Measurements from ENCODE around the gene MAST3.

The MAST3 gene
- long read RNA-seq, donor 1 = 0 reads
- long read RNA-seq, donor 2 = 0 reads
- long read RNA-seq, donor 3 = 0 reads
- long read RNA-seq, donor 4 = 0 reads
- long read RNA-seq, donor 5 = 0 reads
- long read RNA-seq, donor 6, partial matches to known transcripts = 5 of 5 reads
- long read RNA-seq, donor 6, other reads (novel, unspliced or antisense) = 0 of 5 reads
- long read RNA-seq, donor 7 = 0 reads
- long read RNA-seq, donor 8 = 0 reads

- no peak for DNase-seq
Measured at GRCh38 chr19:18097217-18097992, at the start of gene MAST3. MAST3 (plus strand) TSS chr19:18097778; CDS start chr19:18097793, 15 bp downstream.

- DNase-seq = no peak
Measured at GRCh38 chr19:18049385-18049784, 48.2 kb upstream of the MAST3 start.

- no peak for DNase-seq
Measured at GRCh38 chr19:18051887-18052286, 45.7 kb upstream of the MAST3 start.

GRCh38 chr19:18053576-18054219 lies 43.9 kb upstream of the MAST3 start:
- no peak for DNase-seq

GRCh38 chr19:18055967-18056366 lies 41.6 kb upstream of the MAST3 start:
- DNase-seq = no peak

GRCh38 chr19:18057557-18057956 lies 40.0 kb upstream of the MAST3 start:
- no peak for DNase-seq

GRCh38 chr19:18058208-18059009 lies 39.2 kb upstream of the MAST3 start:
- DNase-seq = peak; percentile 74

- DNase-seq = no peak
Measured at GRCh38 chr19:18059297-18059696, 38.3 kb upstream of the MAST3 start.

GRCh38 chr19:18059902-18060301 lies 37.7 kb upstream of the MAST3 start:
- no peak for DNase-seq

GRCh38 chr19:18060472-18060871 lies 37.1 kb upstream of the MAST3 start:
- no peak for DNase-seq

GRCh38 chr19:18062028-18062427 lies 35.5 kb upstream of the MAST3 start:
- DNase-seq = no peak

- no peak for DNase-seq
Measured at GRCh38 chr19:18063463-18063862, 34.1 kb upstream of the MAST3 start.

GRCh38 chr19:18065173-18065495 lies 32.4 kb upstream of the MAST3 start:
- DNase-seq = no peak

- no peak for DNase-seq
Measured at GRCh38 chr19:18068395-18068794, 29.2 kb upstream of the MAST3 start.

GRCh38 chr19:18069383-18069782 lies 28.2 kb upstream of the MAST3 start:
- no peak for DNase-seq

GRCh38 chr19:18070181-18070580 lies 27.4 kb upstream of the MAST3 start:
- no peak for DNase-seq

- no peak for DNase-seq
Measured at GRCh38 chr19:18072335-18072734, 25.2 kb upstream of the MAST3 start.

GRCh38 chr19:18073197-18073596 lies 24.4 kb upstream of the MAST3 start:
- DNase-seq = no peak

GRCh38 chr19:18074192-18074591 lies 23.4 kb upstream of the MAST3 start:
- DNase-seq = no peak

- DNase-seq = no peak
Measured at GRCh38 chr19:18083929-18084684, 13.5 kb upstream of the MAST3 start.

GRCh38 chr19:18085702-18086457 lies 11.7 kb upstream of the MAST3 start:
- DNase-seq = no peak
